Measurements from ENCODE around the gene SYT6.
A peak's percentile ranks its signal among the peaks of the same experiment; 100 is the strongest.

Gene SYT6

GRCh38 chr1:114156538-114157274 is 3.0 kb upstream of the SYT6 start:
- peak in 15 of 42 donors; percentile 9 to 61 (median 30) for DNase-seq
- intact Hi-C loops (cut with DNase I): no loop called here

- intact Hi-C loops (cut with DNase I): no loop called here
Observed at GRCh38 chr1:114155706-114156105, 2.0 kb upstream of the SYT6 start.

GRCh38 chr1:114154963-114155322 is 1.3 kb upstream of the SYT6 start:
- DNase-seq: peak in 4 of 42 donors; percentile 17 to 32 (median 18)
- intact Hi-C loops (cut with DNase I): no loop called here

More at GRCh38 chr1:114155706-114156105, 2.0 kb upstream of the SYT6 start:
- DNase-seq: peak in 12 of 42 donors; percentile 20 to 60 (median 31)

- intact Hi-C loops (cut with DNase I): no loop called here
- peak in 38 of 42 donors; percentile 22 to 73 (median 50) for DNase-seq
Observed at GRCh38 chr1:114154146-114154962, 685 bp upstream of the SYT6 start.

- intact Hi-C loops (cut with DNase I): no loop called here
- DNase-seq: peak in 28 of 42 donors; percentile 16 to 65 (median 38)
Observed at GRCh38 chr1:114152508-114153260, 985 bp downstream of the SYT6 start.

GRCh38 chr1:114152089-114152507 is 1.6 kb downstream of the SYT6 start:
- peak in 8 of 42 donors; percentile 14 to 42 (median 26) for DNase-seq
- intact Hi-C loops (cut with DNase I): no loop called here

- no peak for DNase-seq
- intact Hi-C loops (cut with DNase I): no loop called here
Observed at GRCh38 chr1:114150016-114150415, 3.7 kb downstream of the SYT6 start.

- no peak for DNase-seq
Observed at GRCh38 chr1:114149211-114149610, 4.5 kb downstream of the SYT6 start.

GRCh38 chr1:114145504-114146151 is 8.0 kb downstream of the SYT6 start:
- intact Hi-C loops (cut with DNase I): no loop called here
- DNase-seq: peak in 1 of 42 donors; percentile 10

More at GRCh38 chr1:114149211-114149610, 4.5 kb downstream of the SYT6 start:
- intact Hi-C loops (cut with DNase I): no loop called here

- no peak for DNase-seq
- intact Hi-C loops (cut with DNase I): no loop called here
Observed at GRCh38 chr1:114144016-114144415, 9.7 kb downstream of the SYT6 start.

GRCh38 chr1:114139540-114139939 is 14.1 kb downstream of the SYT6 start:
- DNase-seq: no peak
- intact Hi-C loops (cut with DNase I): no loop called here

- intact Hi-C loops (cut with DNase I): no loop called here
Observed at GRCh38 chr1:114137497-114137896, 16.2 kb downstream of the SYT6 start.

GRCh38 chr1:114135786-114136185 is 17.9 kb downstream of the SYT6 start:
- DNase-seq: no peak
- intact Hi-C loops (cut with DNase I): no loop called here

More at GRCh38 chr1:114137497-114137896, 16.2 kb downstream of the SYT6 start:
- DNase-seq: no peak

GRCh38 chr1:114134518-114134917 is 19.2 kb downstream of the SYT6 start:
- intact Hi-C loops (cut with DNase I): no loop called here
- DNase-seq: no peak

GRCh38 chr1:114133129-114133528 is 20.5 kb downstream of the SYT6 start:
- DNase-seq: no peak
- intact Hi-C loops (cut with DNase I): no loop called here

- DNase-seq: no peak
- intact Hi-C loops (cut with DNase I): no loop called here
Observed at GRCh38 chr1:114131526-114132220, 22.0 kb downstream of the SYT6 start.

GRCh38 chr1:114130846-114131525 is 22.7 kb downstream of the SYT6 start:
- DNase-seq: no peak
- intact Hi-C loops (cut with DNase I): no loop called here

- DNase-seq: no peak
- intact Hi-C loops (cut with DNase I): no loop called here
Observed at GRCh38 chr1:114130213-114130612, 23.5 kb downstream of the SYT6 start.

Data from head of caudate nucleus (tissue), 42 donors.